ENCODE data around the gene TMEM126B. TPM values are rescaled to one million over a fixed set of nuclear protein-coding genes. Genes with fewer than 3 reads are reported as not detected.

TMEM126B gene
- total RNA-seq, 1 experiment from 2014 or later = 144 TPM

DNA sequence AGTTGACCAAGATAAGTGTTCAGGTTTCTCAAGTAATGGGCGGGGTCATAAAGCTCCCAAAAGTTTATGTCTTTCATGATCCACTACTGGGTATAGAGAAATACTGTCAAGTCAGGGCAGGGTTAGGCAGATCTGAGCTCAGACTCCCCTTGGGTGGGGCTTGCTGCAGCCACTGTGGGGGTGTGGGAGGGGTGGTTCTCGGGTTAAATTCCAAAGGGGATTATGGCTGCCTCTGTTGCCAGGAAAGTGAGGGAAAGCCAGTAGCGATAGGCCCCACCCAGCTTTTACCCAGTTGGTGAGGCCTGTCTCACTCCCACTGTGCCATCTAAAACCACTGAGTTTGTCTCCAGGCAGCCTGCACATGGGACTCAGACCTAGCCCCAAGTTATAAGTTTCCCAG, 39.0 kb upstream of the TMEM126B start:
- Mint-ChIP-seq H3K4me3 (ENCODE audit: unreplicated experiment) (no peak overlapping the region), H3K4me1 (ENCODE audit: low read depth, unreplicated experiment) (no peaks in the 10 kb centered on the region), H3K36me3 (ENCODE audit: insufficient read depth, unreplicated experiment) (no peaks in the 10 kb centered on the region), H3K27me3 (ENCODE audit: insufficient read depth, unreplicated experiment) (peaks cover 13% of the 10 kb centered on the region), H3K9me3 (ENCODE audit: unreplicated experiment) (peaks cover 12% of the 10 kb centered on the region), H3K27ac (ENCODE audit: unreplicated experiment) (no peak overlapping the region)
- Histone ChIP-seq H3K27me3 (replicated peaks; ENCODE audit: control insufficient read depth, insufficient read depth, low read length) (no peaks in the 10 kb centered on the region), H3K9me3 (peaks cover 25% of the 10 kb centered on the region; the same call in 1 of the 2 replicates), H3K4me3 (ENCODE audit: low read depth, low read length) (no peak overlapping the region), H3K4me1 (no peaks in the 10 kb centered on the region), H3K36me3 (ENCODE audit: control insufficient read depth, insufficient read depth, low read length) (no peaks in the 10 kb centered on the region)
- no peak for DNase-seq
- intact Hi-C loops (cut with micrococcal nuclease; ENCODE audit: unreplicated experiment) = no loop called here
- POLR2A ChIA-PET = no interaction called here
- no TSS peak for BruUV-seq (replicated peaks)
- CTCF ChIA-PET = no interaction called here
- TF ChIP-seq CTCF (IDR thresholded peaks at IDR 0.05; ENCODE audit: insufficient read depth in 1 of 2, low read depth in 1 of 2, low read length in 1 of 2, severe bottlenecking in 1 of 2, unreplicated experiment in 1 of 2) = no peak

DNA sequence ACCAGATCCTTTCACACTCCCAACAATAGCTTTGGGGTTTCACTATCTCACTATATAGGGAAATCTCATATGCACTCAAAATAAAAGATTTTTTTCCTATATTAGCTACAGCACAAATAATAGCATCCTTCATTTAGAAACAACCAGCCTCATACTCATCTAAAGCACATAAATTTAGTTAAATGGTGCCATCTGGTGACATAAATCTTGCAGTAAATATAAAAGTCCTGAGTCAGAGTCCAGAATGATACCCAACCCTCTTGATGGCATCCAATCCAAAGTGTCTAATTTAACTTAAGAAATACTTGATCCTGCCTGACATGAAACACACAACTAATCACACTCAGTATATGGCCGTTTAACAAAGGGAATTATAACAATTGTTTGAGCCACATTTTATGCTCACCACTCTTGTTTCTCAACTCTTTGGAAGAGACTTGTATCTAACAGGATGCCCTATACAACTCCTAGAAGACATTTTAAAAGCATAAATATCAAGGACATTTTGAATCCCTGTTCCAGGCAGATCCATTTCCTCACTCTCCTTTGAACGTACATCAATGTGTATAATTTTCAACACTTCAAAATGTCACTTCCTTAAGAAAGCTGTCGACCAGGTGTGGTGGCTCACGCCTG, 37.4 kb upstream of the TMEM126B start:
- BruUV-seq (replicated peaks) = no TSS peak
- intact Hi-C loops (cut with micrococcal nuclease; ENCODE audit: unreplicated experiment) = loop anchor here (1.0 to 10.0 kb wide), 6 partner anchors 127 to 1032 kb away; no protein-coding TSS in a partner anchor
- H3K4me1 Mint-ChIP-seq (ENCODE audit: low read depth, unreplicated experiment) = no peaks in the 10 kb centered on the region
- Histone ChIP-seq H3K4me1 (no peaks in the 10 kb centered on the region), H3K27me3 (replicated peaks; ENCODE audit: control insufficient read depth, insufficient read depth, low read length) (no peaks in the 10 kb centered on the region), H3K9me3 (peaks cover 25% of the 10 kb centered on the region; the same call in 1 of the 2 replicates), H3K4me3 (ENCODE audit: low read depth, low read length) (no peak overlapping the region), H3K36me3 (ENCODE audit: control insufficient read depth, insufficient read depth, low read length) (no peaks in the 10 kb centered on the region)
- ChIA-PET CTCF (interaction anchor here (0.6 kb wide), 1 partner anchor 127 kb away, joined by 3 read pairs; no protein-coding TSS in a partner anchor), POLR2A (no interaction called here)
- no peaks in the 10 kb centered on the region for H3K36me3 Mint-ChIP-seq (ENCODE audit: insufficient read depth, unreplicated experiment)
- peak; percentile 35 to 38 for TF ChIP-seq CTCF (IDR thresholded peaks at IDR 0.05; ENCODE audit: insufficient read depth in 1 of 2, low read depth in 1 of 2, low read length in 1 of 2, severe bottlenecking in 1 of 2, unreplicated experiment in 1 of 2)
- no peak overlapping the region for H3K27ac Mint-ChIP-seq (ENCODE audit: unreplicated experiment)
- H3K9me3 Mint-ChIP-seq (ENCODE audit: unreplicated experiment) = peaks cover 12% of the 10 kb centered on the region
- H3K27me3 Mint-ChIP-seq (ENCODE audit: insufficient read depth, unreplicated experiment) = peaks cover 11% of the 10 kb centered on the region
- peak in 1 of 2 experiments; percentile 30 for DNase-seq
- H3K4me3 Mint-ChIP-seq (ENCODE audit: unreplicated experiment) = no peak overlapping the region

GRCh38 chr11:85595285-85595884, 33.0 kb upstream of the TMEM126B start:
- peaks cover 2% of the 10 kb centered on the region; the same call in 1 of the 2 replicates for H3K27me3 ChIP-seq (replicated peaks; ENCODE audit: control insufficient read depth, insufficient read depth, low read length)
- Mint-ChIP-seq H3K27me3 (ENCODE audit: insufficient read depth, unreplicated experiment) (peaks cover 4% of the 10 kb centered on the region), H3K9me3 (ENCODE audit: unreplicated experiment) (no peaks in the 10 kb centered on the region), H3K36me3 (ENCODE audit: insufficient read depth, unreplicated experiment) (no peaks in the 10 kb centered on the region), H3K4me1 (ENCODE audit: low read depth, unreplicated experiment) (peaks cover 6% of the 10 kb centered on the region), H3K4me3 (ENCODE audit: unreplicated experiment) (no peak overlapping the region), H3K27ac (ENCODE audit: unreplicated experiment) (no peak overlapping the region)
- ChIA-PET POLR2A (no interaction called here), CTCF (interaction anchor here (1.4 kb wide), 1 partner anchor 33 kb away, joined by 3 read pairs; the partner anchor contains the start of gene TMEM126B)
- intact Hi-C loops (cut with micrococcal nuclease; ENCODE audit: unreplicated experiment) = loop anchor here (1.0 to 10.0 kb wide), 10 partner anchors 33 to 822 kb away; partner anchors contain the start of genes SYTL2, TMEM126A and TMEM126B
- no TSS peak for BruUV-seq (replicated peaks)
- TF ChIP-seq CTCF (IDR thresholded peaks at IDR 0.05; ENCODE audit: insufficient read depth in 1 of 2, low read depth in 1 of 2, low read length in 1 of 2, severe bottlenecking in 1 of 2, unreplicated experiment in 1 of 2) = peak; percentile 69 to 83
- no peaks in the 10 kb centered on the region for H3K36me3 ChIP-seq (ENCODE audit: control insufficient read depth, insufficient read depth, low read length)
- no peaks in the 10 kb centered on the region for H3K4me1 ChIP-seq
- H3K4me3 ChIP-seq (ENCODE audit: low read depth, low read length) = no peak overlapping the region
- H3K9me3 ChIP-seq = no peaks in the 10 kb centered on the region
- peak in 1 of 2 experiments; percentile 62 for DNase-seq
